ENCODE measurements around the gene DTYMK.
"Not testable (repeated sequence)": the region's sequence is repeated elsewhere in the genome, so short reads cannot be mapped to it uniquely, and the experiment has no call there.

Gene DTYMK

DNA sequence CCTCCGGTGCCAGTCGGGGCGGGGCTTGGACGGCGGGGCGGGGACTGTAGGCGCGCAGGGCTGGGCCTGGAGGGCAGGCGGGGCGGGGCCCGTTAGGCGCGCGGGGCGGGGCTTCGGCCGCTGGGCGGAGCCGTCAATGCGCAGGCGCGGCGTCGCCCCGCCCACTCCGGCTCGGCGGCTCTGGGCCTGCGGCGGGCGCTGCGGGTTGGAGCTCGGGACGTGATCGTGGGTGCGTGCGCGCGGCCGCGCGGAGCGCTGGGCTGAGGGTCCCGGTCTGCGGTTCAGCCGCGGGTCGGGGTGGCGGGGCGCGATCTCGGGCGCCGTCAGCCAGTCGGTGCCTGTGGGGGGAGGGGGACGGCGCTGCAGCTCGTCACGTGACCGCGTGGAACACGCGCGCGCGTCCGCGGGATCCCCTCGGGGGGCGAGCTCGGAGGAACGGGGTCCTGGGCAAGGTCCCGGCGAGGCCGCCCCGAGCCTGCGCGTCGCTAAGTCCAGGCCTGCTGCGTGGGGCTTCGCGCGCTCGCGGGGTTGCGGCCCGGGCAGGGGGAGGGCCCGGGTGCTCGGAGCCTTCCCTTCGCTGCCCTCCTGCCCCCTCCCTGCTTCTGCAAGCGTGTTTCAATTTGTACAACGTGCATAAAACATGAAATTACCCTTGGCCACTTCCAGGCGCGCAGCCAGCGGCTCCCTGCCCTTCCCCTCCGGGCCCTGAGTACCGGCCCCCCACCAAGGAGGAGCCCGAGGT lies 48.0 kb upstream of the DTYMK start, which contains the start of gene D2HGDH:
D2HGDH (plus strand) TSS at position 164 of the 742 bp plus-strand sequence. CDS start 595 bp downstream, outside the sequence.
- ATAC-seq: peak; percentile 86

DNA sequence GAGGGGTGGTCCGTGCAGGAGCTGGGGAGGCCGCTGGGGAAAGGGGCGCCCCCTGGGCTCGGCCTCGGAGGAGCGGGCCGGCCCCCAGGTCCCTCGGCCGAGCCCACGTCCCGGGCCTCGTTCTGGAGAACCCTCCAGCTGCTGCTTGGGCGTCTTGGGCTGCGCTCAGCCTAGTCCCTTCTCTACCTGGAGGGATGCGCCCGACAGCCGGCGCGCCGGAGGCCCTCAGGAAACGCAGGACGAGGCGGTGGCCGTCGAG lies 47.5 kb upstream of the DTYMK start:
- ATAC-seq: peak; percentile 48
- TF ChIP-seq ARNTL (CRISPR knock-in tag; IDR thresholded peaks at IDR 0.05; ENCODE audit: borderline replicate concordance, low read depth): no peak
- TF ChIP-seq, protein P1, sequence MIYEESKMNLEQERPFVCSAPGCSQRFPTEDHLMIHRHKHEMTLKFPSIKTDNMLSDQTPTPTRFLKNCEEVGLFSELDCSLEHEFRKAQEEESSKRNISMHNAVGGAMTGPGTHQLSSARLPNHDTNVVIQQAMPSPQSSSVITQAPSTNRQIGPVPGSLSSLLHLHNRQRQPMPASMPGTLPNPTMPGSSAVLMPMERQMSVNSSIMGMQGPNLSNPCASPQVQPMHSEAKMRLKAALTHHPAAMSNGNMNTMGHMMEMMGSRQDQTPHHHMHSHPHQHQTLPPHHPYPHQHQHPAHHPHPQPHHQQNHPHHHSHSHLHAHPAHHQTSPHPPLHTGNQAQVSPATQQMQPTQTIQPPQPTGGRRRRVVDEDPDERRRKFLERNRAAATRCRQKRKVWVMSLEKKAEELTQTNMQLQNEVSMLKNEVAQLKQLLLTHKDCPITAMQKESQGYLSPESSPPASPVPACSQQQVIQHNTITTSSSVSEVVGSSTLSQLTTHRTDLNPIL (CRISPR knock-in tag; IDR thresholded peaks at IDR 0.05; ENCODE audit: low read depth): no peak
- no peak for TF ChIP-seq RARB (CRISPR knock-in tag; IDR thresholded peaks at IDR 0.05)
- no peak for TF ChIP-seq ZNF70 (CRISPR knock-in tag; IDR thresholded peaks at IDR 0.05)
- TF ChIP-seq, protein P2, sequence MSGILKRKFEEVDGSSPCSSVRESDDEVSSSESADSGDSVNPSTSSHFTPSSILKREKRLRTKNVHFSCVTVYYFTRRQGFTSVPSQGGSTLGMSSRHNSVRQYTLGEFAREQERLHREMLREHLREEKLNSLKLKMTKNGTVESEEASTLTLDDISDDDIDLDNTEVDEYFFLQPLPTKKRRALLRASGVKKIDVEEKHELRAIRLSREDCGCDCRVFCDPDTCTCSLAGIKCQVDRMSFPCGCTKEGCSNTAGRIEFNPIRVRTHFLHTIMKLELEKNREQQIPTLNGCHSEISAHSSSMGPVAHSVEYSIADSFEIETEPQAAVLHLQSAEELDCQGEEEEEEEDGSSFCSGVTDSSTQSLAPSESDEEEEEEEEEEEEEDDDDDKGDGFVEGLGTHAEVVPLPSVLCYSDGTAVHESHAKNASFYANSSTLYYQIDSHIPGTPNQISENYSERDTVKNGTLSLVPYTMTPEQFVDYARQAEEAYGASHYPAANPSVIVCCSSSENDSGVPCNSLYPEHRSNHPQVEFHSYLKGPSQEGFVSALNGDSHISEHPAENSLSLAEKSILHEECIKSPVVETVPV (CRISPR knock-in tag; IDR thresholded peaks at IDR 0.05): no peak
- TF ChIP-seq OSR1 (CRISPR knock-in tag; IDR thresholded peaks at IDR 0.05): no peak
- TF ChIP-seq SNAI2 (CRISPR knock-in tag; IDR thresholded peaks at IDR 0.05): no peak
- TF ChIP-seq ZNF8 (CRISPR knock-in tag; IDR thresholded peaks at IDR 0.05): no peak

More for the DNA sequence above, 48.0 kb upstream of the DTYMK start, which contains the start of gene D2HGDH:
- TF ChIP-seq, protein P3, sequence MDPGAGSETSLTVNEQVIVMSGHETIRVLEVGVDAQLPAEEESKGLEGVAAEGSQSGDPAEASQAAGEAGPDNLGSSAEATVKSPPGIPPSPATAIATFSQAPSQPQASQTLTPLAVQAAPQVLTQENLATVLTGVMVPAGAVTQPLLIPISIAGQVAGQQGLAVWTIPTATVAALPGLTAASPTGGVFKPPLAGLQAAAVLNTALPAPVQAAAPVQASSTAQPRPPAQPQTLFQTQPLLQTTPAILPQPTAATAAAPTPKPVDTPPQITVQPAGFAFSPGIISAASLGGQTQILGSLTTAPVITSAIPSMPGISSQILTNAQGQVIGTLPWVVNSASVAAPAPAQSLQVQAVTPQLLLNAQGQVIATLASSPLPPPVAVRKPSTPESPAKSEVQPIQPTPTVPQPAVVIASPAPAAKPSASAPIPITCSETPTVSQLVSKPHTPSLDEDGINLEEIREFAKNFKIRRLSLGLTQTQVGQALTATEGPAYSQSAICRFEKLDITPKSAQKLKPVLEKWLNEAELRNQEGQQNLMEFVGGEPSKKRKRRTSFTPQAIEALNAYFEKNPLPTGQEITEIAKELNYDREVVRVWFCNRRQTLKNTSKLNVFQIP (CRISPR knock-in tag; IDR thresholded peaks at IDR 0.05; ENCODE audit: borderline replicate concordance, low read depth): no peak
- TF ChIP-seq, protein P2 (CRISPR knock-in tag; IDR thresholded peaks at IDR 0.05): no peak
- TF ChIP-seq SNAI2 (CRISPR knock-in tag; IDR thresholded peaks at IDR 0.05) (peak; percentile 21; the same call in 1 of the 2 replicates), ZNF8 (CRISPR knock-in tag; IDR thresholded peaks at IDR 0.05) (no peak)
- TF ChIP-seq, protein P4, sequence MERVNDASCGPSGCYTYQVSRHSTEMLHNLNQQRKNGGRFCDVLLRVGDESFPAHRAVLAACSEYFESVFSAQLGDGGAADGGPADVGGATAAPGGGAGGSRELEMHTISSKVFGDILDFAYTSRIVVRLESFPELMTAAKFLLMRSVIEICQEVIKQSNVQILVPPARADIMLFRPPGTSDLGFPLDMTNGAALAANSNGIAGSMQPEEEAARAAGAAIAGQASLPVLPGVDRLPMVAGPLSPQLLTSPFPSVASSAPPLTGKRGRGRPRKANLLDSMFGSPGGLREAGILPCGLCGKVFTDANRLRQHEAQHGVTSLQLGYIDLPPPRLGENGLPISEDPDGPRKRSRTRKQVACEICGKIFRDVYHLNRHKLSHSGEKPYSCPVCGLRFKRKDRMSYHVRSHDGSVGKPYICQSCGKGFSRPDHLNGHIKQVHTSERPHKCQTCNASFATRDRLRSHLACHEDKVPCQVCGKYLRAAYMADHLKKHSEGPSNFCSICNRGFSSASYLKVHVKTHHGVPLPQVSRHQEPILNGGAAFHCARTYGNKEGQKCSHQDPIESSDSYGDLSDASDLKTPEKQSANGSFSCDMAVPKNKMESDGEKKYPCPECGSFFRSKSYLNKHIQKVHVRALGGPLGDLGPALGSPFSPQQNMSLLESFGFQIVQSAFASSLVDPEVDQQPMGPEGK (CRISPR knock-in tag; IDR thresholded peaks at IDR 0.05; ENCODE audit: borderline replicate concordance): no peak
- TF ChIP-seq, protein P5, sequence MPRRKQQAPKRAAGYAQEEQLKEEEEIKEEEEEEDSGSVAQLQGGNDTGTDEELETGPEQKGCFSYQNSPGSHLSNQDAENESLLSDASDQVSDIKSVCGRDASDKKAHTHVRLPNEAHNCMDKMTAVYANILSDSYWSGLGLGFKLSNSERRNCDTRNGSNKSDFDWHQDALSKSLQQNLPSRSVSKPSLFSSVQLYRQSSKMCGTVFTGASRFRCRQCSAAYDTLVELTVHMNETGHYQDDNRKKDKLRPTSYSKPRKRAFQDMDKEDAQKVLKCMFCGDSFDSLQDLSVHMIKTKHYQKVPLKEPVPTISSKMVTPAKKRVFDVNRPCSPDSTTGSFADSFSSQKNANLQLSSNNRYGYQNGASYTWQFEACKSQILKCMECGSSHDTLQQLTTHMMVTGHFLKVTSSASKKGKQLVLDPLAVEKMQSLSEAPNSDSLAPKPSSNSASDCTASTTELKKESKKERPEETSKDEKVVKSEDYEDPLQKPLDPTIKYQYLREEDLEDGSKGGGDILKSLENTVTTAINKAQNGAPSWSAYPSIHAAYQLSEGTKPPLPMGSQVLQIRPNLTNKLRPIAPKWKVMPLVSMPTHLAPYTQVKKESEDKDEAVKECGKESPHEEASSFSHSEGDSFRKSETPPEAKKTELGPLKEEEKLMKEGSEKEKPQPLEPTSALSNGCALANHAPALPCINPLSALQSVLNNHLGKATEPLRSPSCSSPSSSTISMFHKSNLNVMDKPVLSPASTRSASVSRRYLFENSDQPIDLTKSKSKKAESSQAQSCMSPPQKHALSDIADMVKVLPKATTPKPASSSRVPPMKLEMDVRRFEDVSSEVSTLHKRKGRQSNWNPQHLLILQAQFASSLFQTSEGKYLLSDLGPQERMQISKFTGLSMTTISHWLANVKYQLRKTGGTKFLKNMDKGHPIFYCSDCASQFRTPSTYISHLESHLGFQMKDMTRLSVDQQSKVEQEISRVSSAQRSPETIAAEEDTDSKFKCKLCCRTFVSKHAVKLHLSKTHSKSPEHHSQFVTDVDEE (CRISPR knock-in tag; IDR thresholded peaks at IDR 0.05): peak; percentile 77

DNA sequence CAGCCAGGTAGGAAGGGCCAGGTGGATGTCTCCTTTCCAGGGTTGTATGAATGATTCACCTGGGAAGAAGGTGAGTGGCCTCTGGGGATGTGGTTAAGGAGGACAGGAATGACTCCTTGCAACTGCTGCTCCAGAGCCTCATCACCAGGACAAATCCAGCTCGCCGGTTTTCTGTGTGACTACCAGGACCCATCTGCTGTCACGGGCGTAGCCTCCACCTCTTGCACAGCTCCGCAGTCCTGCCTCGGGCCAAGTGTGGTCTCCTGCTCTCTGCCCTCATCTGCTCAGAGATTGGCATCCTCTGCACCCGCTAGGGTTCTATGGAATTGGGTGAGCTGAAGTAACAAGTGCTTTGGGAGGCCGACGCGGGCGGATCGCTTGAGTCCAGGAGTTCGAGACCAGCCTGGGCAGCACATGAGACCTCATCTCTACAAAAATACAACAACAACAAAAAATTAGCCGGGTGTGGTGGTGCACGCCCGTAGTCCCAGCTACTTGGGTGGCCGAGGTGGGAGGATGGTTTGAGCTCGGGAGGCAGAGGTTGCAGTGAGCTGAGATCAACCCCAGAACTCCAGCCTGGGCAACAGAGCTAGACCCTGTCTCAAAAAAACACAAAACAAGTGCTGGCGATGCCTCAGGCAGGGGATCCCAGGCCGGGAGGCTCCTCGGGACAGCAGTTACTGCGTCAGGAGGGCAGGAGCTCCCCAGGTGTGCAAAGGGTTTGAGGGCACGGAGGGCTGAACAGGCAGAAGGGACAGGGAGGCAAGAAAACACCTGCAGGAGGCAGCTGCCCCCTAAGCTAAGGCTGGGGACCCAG lies 47.0 kb upstream of the DTYMK start:
- no peak for TF ChIP-seq TOX (CRISPR knock-in tag; IDR thresholded peaks at IDR 0.05; ENCODE audit: borderline replicate concordance)
- no peak for TF ChIP-seq SNAI2 (CRISPR knock-in tag; IDR thresholded peaks at IDR 0.05)
- TF ChIP-seq, protein P4 (CRISPR knock-in tag; IDR thresholded peaks at IDR 0.05; ENCODE audit: borderline replicate concordance): no peak
- TF ChIP-seq ZC3H10 (CRISPR knock-in tag; IDR thresholded peaks at IDR 0.05): no peak
- TF ChIP-seq BACH2 (CRISPR knock-in tag; IDR thresholded peaks at IDR 0.05; ENCODE audit: borderline replicate concordance): no peak
- TF ChIP-seq RARB (CRISPR knock-in tag; IDR thresholded peaks at IDR 0.05): no peak
- no peak for ATAC-seq

DNA sequence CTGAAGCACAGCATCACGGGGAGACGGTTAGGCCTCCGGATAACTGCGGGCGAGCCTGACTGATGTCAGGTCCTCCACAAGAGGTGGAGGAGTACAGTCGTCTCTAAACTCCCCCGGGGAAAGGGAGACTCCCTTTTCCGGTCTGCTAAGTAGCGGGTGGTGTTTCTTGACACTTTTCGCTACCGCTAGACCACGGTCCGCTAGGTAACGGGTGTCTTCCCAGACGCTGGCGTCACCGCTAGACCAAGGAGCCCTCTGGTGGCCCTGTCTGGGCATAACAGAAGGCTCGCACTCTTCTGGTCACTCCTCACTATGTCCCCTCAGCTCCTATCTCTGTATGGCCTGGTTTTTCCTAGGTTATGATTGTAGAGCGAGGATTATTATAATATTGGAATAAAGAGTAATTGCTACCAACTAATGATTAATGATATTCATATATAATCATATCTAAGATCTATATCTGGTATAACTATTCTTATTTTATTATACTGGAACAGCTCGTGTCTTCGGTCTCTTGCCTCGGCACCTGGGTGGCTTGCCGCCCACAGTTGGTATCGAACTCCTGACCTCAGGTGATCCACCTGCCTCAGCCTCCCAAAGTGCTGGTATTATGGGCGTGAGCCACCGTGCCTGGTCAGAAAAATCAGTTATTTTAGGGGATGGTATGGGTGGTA lies 46.0 kb upstream of the DTYMK start:
- ATAC-seq: not testable (repeated sequence)
